ENCODE measurements around the gene KRT222.

The KRT222 gene

GRCh38 chr17:40658396-40658795 is 6.6 kb downstream of the KRT222 start:
- no peak for DNase-seq (ENCODE audit: low read depth)

- DNase-seq (ENCODE audit: low read depth): no peak
Measured at GRCh38 chr17:40651939-40652338, 13.0 kb downstream of the KRT222 start.

GRCh38 chr17:40648384-40648968 is 16.5 kb downstream of the KRT222 start:
- DNase-seq (ENCODE audit: low read depth): no peak

GRCh38 chr17:40647624-40648383 is 17.2 kb downstream of the KRT222 start, which contains the start of gene SMARCE1:
SMARCE1 (minus strand) TSS chr17:40647818; CDS start chr17:40645802, 2,016 bp downstream.
- DNase-seq (ENCODE audit: low read depth): peak; percentile 51

GRCh38 chr17:40646791-40647623 is 18.0 kb downstream of the KRT222 start:
- DNase-seq (ENCODE audit: low read depth): peak; percentile 14

- DNase-seq (ENCODE audit: low read depth): no peak
Measured at GRCh38 chr17:40645943-40646342, 19.0 kb downstream of the KRT222 start.

- no peak for DNase-seq (ENCODE audit: low read depth)
Measured at GRCh38 chr17:40645291-40645690, 19.7 kb downstream of the KRT222 start.

- DNase-seq (ENCODE audit: low read depth): no peak
Measured at GRCh38 chr17:40637931-40638330, 27.0 kb downstream of the KRT222 start.

GRCh38 chr17:40633871-40634270 is 31.1 kb downstream of the KRT222 start:
- DNase-seq (ENCODE audit: low read depth): no peak

GRCh38 chr17:40632216-40632615 is 32.8 kb downstream of the KRT222 start:
- DNase-seq (ENCODE audit: low read depth): no peak

GRCh38 chr17:40629842-40630241 is 35.1 kb downstream of the KRT222 start:
- no peak for DNase-seq (ENCODE audit: low read depth)

- DNase-seq (ENCODE audit: low read depth): no peak
Measured at GRCh38 chr17:40625311-40625710, 39.7 kb downstream of the KRT222 start.

GRCh38 chr17:40623419-40624210 is 41.4 kb downstream of the KRT222 start:
- no peak for DNase-seq (ENCODE audit: low read depth)

GRCh38 chr17:40622509-40622928 is 42.5 kb downstream of the KRT222 start:
- no peak for DNase-seq (ENCODE audit: low read depth)

GRCh38 chr17:40621578-40621977 is 43.4 kb downstream of the KRT222 start:
- DNase-seq (ENCODE audit: low read depth): no peak

GRCh38 chr17:40621019-40621418 is 44.0 kb downstream of the KRT222 start:
- no peak for DNase-seq (ENCODE audit: low read depth)

- DNase-seq (ENCODE audit: low read depth): no peak
Measured at GRCh38 chr17:40618754-40619625, 46.0 kb downstream of the KRT222 start.

- no peak for DNase-seq (ENCODE audit: low read depth)
Measured at GRCh38 chr17:40617678-40618240, 47.2 kb downstream of the KRT222 start.

- DNase-seq (ENCODE audit: low read depth): no peak
Measured at GRCh38 chr17:40616592-40616991, 48.4 kb downstream of the KRT222 start.

- DNase-seq (ENCODE audit: low read depth): no peak
Measured at GRCh38 chr17:40615841-40616476, 49.0 kb downstream of the KRT222 start.

Measured in T follicular helper cell (primary cell).